ENCODE measurements around the gene SLC1A5.
"Not testable (repeated sequence)": the region's sequence is repeated elsewhere in the genome, so short reads cannot be mapped to it uniquely, and the experiment has no call there.

SLC1A5 gene

GRCh38 chr19:46782355-46783019, 5.9 kb downstream of the SLC1A5 start:
- Histone ChIP-seq H3K36me3 (ENCODE audit: control insufficient read depth, insufficient read depth, low read length, severe bottlenecking) (peaks cover 72% of the 10 kb centered on the region), H3K9me3 (ENCODE audit: control insufficient read depth, low read length) (no peaks in the 10 kb centered on the region), H3K4me3 (ENCODE audit: low read length) (no peak overlapping the region), H3K27me3 (replicated peaks; ENCODE audit: control insufficient read depth, insufficient read depth, low read length) (no peaks in the 10 kb centered on the region), H3K4me1 (ENCODE audit: control insufficient read depth, insufficient read depth, low read length) (peaks cover 40% of the 10 kb centered on the region), H3K9ac (ENCODE audit: low read length) (peak overlapping the region; percentile 40)
- DNase-seq (ENCODE audit: low read depth) = no peak

GRCh38 chr19:46777956-46778645, 10.3 kb downstream of the SLC1A5 start:
- H3K4me3 ChIP-seq (ENCODE audit: low read length); DNase-seq (ENCODE audit: low read depth); H3K9ac ChIP-seq (ENCODE audit: low read length); H3K27me3 ChIP-seq (replicated peaks; ENCODE audit: control insufficient read depth, insufficient read depth, low read length); H3K9me3 ChIP-seq (ENCODE audit: control insufficient read depth, low read length): not testable (repeated sequence)
- Histone ChIP-seq H3K36me3 (ENCODE audit: control insufficient read depth, insufficient read depth, low read length, severe bottlenecking) (peaks cover 85% of the 10 kb centered on the region), H3K4me1 (ENCODE audit: control insufficient read depth, insufficient read depth, low read length) (peaks cover 17% of the 10 kb centered on the region)

GRCh38 chr19:46776927-46777911, 11.2 kb downstream of the SLC1A5 start:
- H3K27me3 ChIP-seq (replicated peaks; ENCODE audit: control insufficient read depth, insufficient read depth, low read length) = no peaks in the 10 kb centered on the region
- peaks cover 76% of the 10 kb centered on the region for H3K36me3 ChIP-seq (ENCODE audit: control insufficient read depth, insufficient read depth, low read length, severe bottlenecking)
- H3K4me3 ChIP-seq (ENCODE audit: low read length) = no peak overlapping the region
- no peak overlapping the region for H3K9ac ChIP-seq (ENCODE audit: low read length)
- peaks cover 9% of the 10 kb centered on the region for H3K4me1 ChIP-seq (ENCODE audit: control insufficient read depth, insufficient read depth, low read length)
- no peak for DNase-seq (ENCODE audit: low read depth)
- no peaks in the 10 kb centered on the region for H3K9me3 ChIP-seq (ENCODE audit: control insufficient read depth, low read length)

- H3K9ac ChIP-seq (ENCODE audit: low read length) = no peak overlapping the region
- peaks cover 5% of the 10 kb centered on the region for H3K4me1 ChIP-seq (ENCODE audit: control insufficient read depth, insufficient read depth, low read length)
- no peak overlapping the region for H3K4me3 ChIP-seq (ENCODE audit: low read length)
- H3K36me3 ChIP-seq (ENCODE audit: control insufficient read depth, insufficient read depth, low read length, severe bottlenecking) = peaks cover 66% of the 10 kb centered on the region
- H3K27me3 ChIP-seq (replicated peaks; ENCODE audit: control insufficient read depth, insufficient read depth, low read length) = no peaks in the 10 kb centered on the region
- no peak for DNase-seq (ENCODE audit: low read depth)
- H3K9me3 ChIP-seq (ENCODE audit: control insufficient read depth, low read length) = no peaks in the 10 kb centered on the region
Measured at GRCh38 chr19:46775642-46776258, 12.6 kb downstream of the SLC1A5 start.

GRCh38 chr19:46773018-46773399, 15.4 kb downstream of the SLC1A5 start:
- Histone ChIP-seq H3K36me3 (ENCODE audit: control insufficient read depth, insufficient read depth, low read length, severe bottlenecking) (peaks cover 40% of the 10 kb centered on the region), H3K9me3 (ENCODE audit: control insufficient read depth, low read length) (no peaks in the 10 kb centered on the region), H3K9ac (ENCODE audit: low read length) (no peak overlapping the region), H3K27me3 (replicated peaks; ENCODE audit: control insufficient read depth, insufficient read depth, low read length) (no peaks in the 10 kb centered on the region), H3K4me3 (ENCODE audit: low read length) (no peak overlapping the region), H3K4me1 (ENCODE audit: control insufficient read depth, insufficient read depth, low read length) (no peaks in the 10 kb centered on the region)
- no peak for DNase-seq (ENCODE audit: low read depth)

GRCh38 chr19:46772170-46773017, 16.0 kb downstream of the SLC1A5 start:
- Histone ChIP-seq H3K9ac (ENCODE audit: low read length) (no peak overlapping the region), H3K4me3 (ENCODE audit: low read length) (no peak overlapping the region), H3K27me3 (replicated peaks; ENCODE audit: control insufficient read depth, insufficient read depth, low read length) (no peaks in the 10 kb centered on the region), H3K4me1 (ENCODE audit: control insufficient read depth, insufficient read depth, low read length) (no peaks in the 10 kb centered on the region), H3K9me3 (ENCODE audit: control insufficient read depth, low read length) (no peaks in the 10 kb centered on the region), H3K36me3 (ENCODE audit: control insufficient read depth, insufficient read depth, low read length, severe bottlenecking) (peaks cover 35% of the 10 kb centered on the region)
- no peak for DNase-seq (ENCODE audit: low read depth)

GRCh38 chr19:46768746-46769145, 19.6 kb downstream of the SLC1A5 start:
- not testable (repeated sequence) for H3K9ac ChIP-seq (ENCODE audit: low read length); H3K4me3 ChIP-seq (ENCODE audit: low read length); H3K9me3 ChIP-seq (ENCODE audit: control insufficient read depth, low read length); H3K27me3 ChIP-seq (replicated peaks; ENCODE audit: control insufficient read depth, insufficient read depth, low read length); H3K4me1 ChIP-seq (ENCODE audit: control insufficient read depth, insufficient read depth, low read length); H3K36me3 ChIP-seq (ENCODE audit: control insufficient read depth, insufficient read depth, low read length, severe bottlenecking); DNase-seq (ENCODE audit: low read depth)

- Histone ChIP-seq H3K4me1 (ENCODE audit: control insufficient read depth, insufficient read depth, low read length) (peaks cover under 1% of the 10 kb centered on the region), H3K9me3 (ENCODE audit: control insufficient read depth, low read length) (no peaks in the 10 kb centered on the region), H3K36me3 (ENCODE audit: control insufficient read depth, insufficient read depth, low read length, severe bottlenecking) (no peaks in the 10 kb centered on the region), H3K27me3 (replicated peaks; ENCODE audit: control insufficient read depth, insufficient read depth, low read length) (no peaks in the 10 kb centered on the region), H3K9ac (ENCODE audit: low read length) (no peak overlapping the region), H3K4me3 (ENCODE audit: low read length) (no peak overlapping the region)
- no peak for DNase-seq (ENCODE audit: low read depth)
Measured at GRCh38 chr19:46766569-46767317, 21.7 kb downstream of the SLC1A5 start.

GRCh38 chr19:46764817-46765291, 23.5 kb downstream of the SLC1A5 start:
- Histone ChIP-seq H3K27me3 (replicated peaks; ENCODE audit: control insufficient read depth, insufficient read depth, low read length) (no peaks in the 10 kb centered on the region), H3K9ac (ENCODE audit: low read length) (no peak overlapping the region), H3K9me3 (ENCODE audit: control insufficient read depth, low read length) (no peaks in the 10 kb centered on the region), H3K4me3 (ENCODE audit: low read length) (no peak overlapping the region), H3K4me1 (ENCODE audit: control insufficient read depth, insufficient read depth, low read length) (peaks cover 17% of the 10 kb centered on the region), H3K36me3 (ENCODE audit: control insufficient read depth, insufficient read depth, low read length, severe bottlenecking) (no peaks in the 10 kb centered on the region)
- DNase-seq (ENCODE audit: low read depth) = no peak

Data from adipocyte (in vitro differentiated cells).